HEK293T (cell line): Measurements from ENCODE around the gene ARHGEF16.

Experiments
- ARNT ChIP-seq: fragments of 450-650 bp; IDR thresholded peaks from 2 replicates; pipeline ENCODE4 v1.6.1; 2017; ENCODE audit warnings: mild to moderate bottlenecking
- BHLHE40 ChIP-seq: fragments of 450-650 bp; IDR thresholded peaks from 2 replicates; pipeline ENCODE4 v1.6.1; 2016; ENCODE audit warnings: mild to moderate bottlenecking, moderate library complexity, borderline replicate concordance
- CTBP1 ChIP-seq: fragments of 450-650 bp; IDR thresholded peaks from 2 replicates; pipeline ENCODE4 v1.6.1; 2016; ENCODE audit warnings: borderline replicate concordance
- ELF4 ChIP-seq: fragments of 450-650 bp; IDR thresholded peaks from 2 replicates; pipeline ENCODE4 v1.6.1; 2017; ENCODE audit warnings: antibody characterized with exemption
- FOXK2 ChIP-seq: fragments of 450-650 bp; IDR thresholded peaks from 2 replicates; pipeline ENCODE4 v1.6.1; 2016; ENCODE audit warnings: mild to moderate bottlenecking
- FOXM1 ChIP-seq: fragments of 450-650 bp; IDR thresholded peaks from 2 replicates; pipeline ENCODE4 v1.6.1; 2017; ENCODE audit warnings: mild to moderate bottlenecking, borderline replicate concordance
- HDGF ChIP-seq: fragments of 450-650 bp; IDR thresholded peaks from 2 replicates; pipeline ENCODE4 v1.6.1; 2017; ENCODE audit warnings: antibody characterized with exemption, borderline replicate concordance
- L3MBTL2 ChIP-seq: fragments of 450-650 bp; conservative IDR thresholded peaks from 2 replicates; pipeline ENCODE4 v1.6.1; 2016; ENCODE audit warnings: mild to moderate bottlenecking
- NFRKB ChIP-seq: fragments of 450-650 bp; IDR thresholded peaks from 2 replicates; pipeline ENCODE4 v1.6.1; 2016; ENCODE audit warnings: mild to moderate bottlenecking, moderate library complexity
- PKNOX1 ChIP-seq: fragments of 450-650 bp; IDR thresholded peaks from 2 replicates; pipeline ENCODE4 v1.6.1; 2016
- SP1 ChIP-seq: fragments of 450-650 bp; IDR thresholded peaks from 2 replicates; pipeline ENCODE4 v1.6.1; 2017
- SUZ12 ChIP-seq: fragments of 450-650 bp; IDR thresholded peaks from 2 replicates; pipeline ENCODE4 v1.6.1; 2016; ENCODE audit warnings: mild to moderate bottlenecking
- TARDBP ChIP-seq: fragments of 450-650 bp; IDR thresholded peaks from 2 replicates; pipeline ENCODE4 v1.6.1; 2016

DNA sequence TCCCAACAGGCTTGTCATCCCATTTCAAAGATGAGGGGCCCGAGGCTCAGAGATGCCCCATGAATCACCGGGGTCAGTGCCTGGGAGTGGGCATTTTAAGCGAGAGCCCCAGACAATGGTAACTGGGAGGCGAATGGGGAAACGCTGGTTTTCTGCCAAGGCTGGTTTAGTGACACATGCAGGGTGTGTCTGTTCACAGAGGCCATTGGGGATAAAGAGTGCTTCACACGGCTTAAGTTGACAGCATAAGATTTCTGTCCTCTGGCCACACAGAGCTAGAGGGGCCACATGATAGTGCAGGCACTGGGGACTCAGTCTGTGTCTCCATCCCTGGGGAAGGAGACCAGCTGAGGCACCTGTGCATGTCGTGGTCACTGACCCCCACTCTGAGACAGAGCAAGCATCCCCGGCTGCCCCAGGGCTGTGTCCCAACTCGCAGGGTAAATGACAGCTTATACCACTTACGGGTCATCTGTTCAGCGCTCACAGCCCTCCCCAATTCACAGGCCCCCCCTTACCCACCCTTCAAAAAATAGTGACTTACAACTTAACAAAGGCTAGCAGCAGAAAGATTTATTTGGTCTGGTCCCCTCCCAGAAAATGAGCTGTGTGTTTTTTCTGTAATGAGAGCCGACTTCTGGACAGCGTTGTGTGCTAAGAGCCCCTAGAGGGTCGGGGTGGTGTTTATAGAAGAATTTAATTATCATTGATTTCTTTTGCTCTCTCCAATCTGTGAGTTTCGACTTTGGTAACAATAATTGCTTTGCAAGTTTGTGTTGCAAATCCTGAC, 34.9 kb upstream of the ARHGEF16 start:
- TF ChIP-seq ELF4 (no peak), FOXM1 (peak; percentile 69; the same call in 1 of the 2 replicates), BHLHE40 (no peak), ARNT (0 out of 2 replicates have a peak, but pooled peaks have one; percentile 57), SP1 (no peak), L3MBTL2 (no peak), TARDBP (no peak), SUZ12 (no peak), FOXK2 (no peak), CTBP1 (peak; percentile 83; the same call in 1 of the 2 replicates), NFRKB (no peak), HDGF (no peak), PKNOX1 (peak; percentile 87)
